Endothelial cell (in vitro differentiated cells): ENCODE measurements around the gene NCAN. TPM values are rescaled to one million over a fixed set of nuclear protein-coding genes. Genes with fewer than 3 reads are reported as not detected.
"Not testable (repeated sequence)": the region's sequence is repeated elsewhere in the genome, so short reads cannot be mapped to it uniquely, and the experiment has no call there.

Source experiments
- DNase-seq: peaks from one replicate; pipeline ENCODE4 v3.0.0; 2021; ENCODE audit warnings: low spot score
- H3K27ac Mint-ChIP-seq: one replicate; pipeline ENCODE4 v1.8.0; 2021; ENCODE audit warnings: mixed read lengths, inconsistent platforms; ENCODE audit not compliant: unreplicated experiment
- H3K27me3 Mint-ChIP-seq: one replicate; pipeline ENCODE4 v1.8.0; 2021; ENCODE audit warnings: mild to moderate bottlenecking, moderate library complexity, mixed read lengths, inconsistent platforms; ENCODE audit not compliant: unreplicated experiment
- H3K36me3 Mint-ChIP-seq: one replicate; pipeline ENCODE4 v1.8.0; 2021; ENCODE audit warnings: mild to moderate bottlenecking, low read depth, mixed read lengths, inconsistent platforms; ENCODE audit not compliant: unreplicated experiment
- H3K4me1 Mint-ChIP-seq: one replicate; pipeline ENCODE4 v1.8.0; 2021; ENCODE audit warnings: mild to moderate bottlenecking, mixed read lengths, inconsistent platforms; ENCODE audit not compliant: unreplicated experiment
- H3K4me3 Mint-ChIP-seq: one replicate; pipeline ENCODE4 v1.8.0; 2021; ENCODE audit warnings: mild to moderate bottlenecking, mixed read lengths, inconsistent platforms; ENCODE audit not compliant: unreplicated experiment
- H3K9me3 Mint-ChIP-seq: one replicate; pipeline ENCODE4 v1.8.0; 2021; ENCODE audit warnings: mixed read lengths, inconsistent platforms; ENCODE audit not compliant: unreplicated experiment
- CTCF ChIP-seq: fragments of 200-600 bp; sonication (generic); IDR thresholded peaks from one replicate; pipeline ENCODE4 v1.5.0; 2021; ENCODE audit warnings: antibody characterized with exemption; ENCODE audit not compliant: unreplicated experiment
- total RNA-seq: library from RNA; stranded (reverse); fragmentation: NEBNext Ultra II Directional; extraction: Animal tissue kit (Norgen Biotek cat#: 25700); gene quantifications from one replicate; pipeline ENCODE4 v1.2.1, GENCODE V29; 2021; ENCODE audit not compliant: unreplicated experiment

Gene NCAN
- total RNA-seq, 1 donor from 2014 or later: 0.05 TPM

- DNase-seq: no peak
- Mint-ChIP-seq H3K4me3 (no peak overlapping the region), H3K27ac (no peak overlapping the region), H3K27me3 (peaks cover 10% of the 10 kb centered on the region), H3K36me3 (no peaks in the 10 kb centered on the region), H3K9me3 (peaks cover 6% of the 10 kb centered on the region), H3K4me1 (no peaks in the 10 kb centered on the region)
- TF ChIP-seq CTCF: no peak
Observed at GRCh38 chr19:19238126-19238894, 26.6 kb downstream of the NCAN start.

GRCh38 chr19:19239675-19240074 is 27.9 kb downstream of the NCAN start:
- Mint-ChIP-seq H3K9me3 (peaks cover 6% of the 10 kb centered on the region), H3K27ac (no peak overlapping the region), H3K36me3 (no peaks in the 10 kb centered on the region), H3K27me3 (peaks cover 10% of the 10 kb centered on the region), H3K4me3 (no peak overlapping the region), H3K4me1 (no peaks in the 10 kb centered on the region)
- TF ChIP-seq CTCF: no peak
- no peak for DNase-seq

- Mint-ChIP-seq H3K4me3 (no peak overlapping the region), H3K27ac (no peak overlapping the region), H3K4me1 (no peaks in the 10 kb centered on the region), H3K9me3 (peaks cover 6% of the 10 kb centered on the region), H3K36me3 (no peaks in the 10 kb centered on the region), H3K27me3 (peaks cover 10% of the 10 kb centered on the region)
- no peak for TF ChIP-seq CTCF
- no peak for DNase-seq
Observed at GRCh38 chr19:19240476-19240875, 28.7 kb downstream of the NCAN start.

GRCh38 chr19:19250196-19250801 is 38.5 kb downstream of the NCAN start:
- DNase-seq: no peak
- Mint-ChIP-seq H3K36me3 (no peaks in the 10 kb centered on the region), H3K9me3 (no peaks in the 10 kb centered on the region), H3K27me3 (peaks cover 12% of the 10 kb centered on the region), H3K4me1 (no peaks in the 10 kb centered on the region), H3K27ac (no peak overlapping the region), H3K4me3 (no peak overlapping the region)
- TF ChIP-seq CTCF: no peak

GRCh38 chr19:19253409-19253808 is 41.7 kb downstream of the NCAN start:
- not testable (repeated sequence) for H3K9me3 Mint-ChIP-seq, H3K27ac Mint-ChIP-seq, DNase-seq, H3K36me3 Mint-ChIP-seq, H3K4me1 Mint-ChIP-seq, H3K4me3 Mint-ChIP-seq
- peaks cover 12% of the 10 kb centered on the region for H3K27me3 Mint-ChIP-seq
